K562 (cell line): Measurements from ENCODE around the gene HOXB4. TPM values are rescaled to one million over a fixed set of nuclear protein-coding genes. Genes with fewer than 3 reads are reported as not detected.

Experiments
- CTBP1 ChIP-seq: fragments of 450-650 bp; IDR thresholded peaks from 2 replicates; pipeline ENCODE4 v1.6.1; 2016; ENCODE audit warnings: borderline replicate concordance
- LCOR ChIP-seq: sonication (generic); formaldehyde crosslinking; IDR thresholded peaks from 2 replicates; pipeline ENCODE4 v1.8.0; 2022; ENCODE audit warnings: mild to moderate bottlenecking, missing genetic modification reagents
- MAFK ChIP-seq: IDR thresholded peaks from 2 replicates; pipeline ENCODE4 v1.6.1; 2011; ENCODE audit warnings: low read length, improper control_type of control experiment
- MLX ChIP-seq, 2 experiments: fragments of 450-650 bp in 1 of 2; sonication (generic) in 1 of 2; formaldehyde crosslinking; conservative IDR thresholded peaks; 2 replicates each; pipeline versions ENCODE4 v1.4.0 to v1.8.1; 2020 to 2022; ENCODE audit warnings: mild to moderate bottlenecking in 1 of 2, missing genetic modification reagents in 1 of 2
- NELFE ChIP-seq: IDR thresholded peaks from 2 replicates; pipeline ENCODE4 v1.6.1; 2011; ENCODE audit warnings: mild to moderate bottlenecking; ENCODE audit not compliant: insufficient read depth, insufficient read length
- NFE2L1 ChIP-seq: fragments of 450-650 bp; IDR thresholded peaks from 2 replicates; pipeline ENCODE4 v1.6.1; 2016; ENCODE audit warnings: missing genetic modification characterization, low read depth, mild to moderate bottlenecking, missing compliant biosample characterization, moderate library complexity, borderline replicate concordance
- POLR2A ChIP-seq: fragments of 450-650 bp; conservative IDR thresholded peaks from 2 replicates; pipeline ENCODE4 v1.6.1; 2016
- RBBP5 ChIP-seq: fragments of 200-600 bp; sonication (generic); IDR thresholded peaks from 2 replicates; pipeline ENCODE4 v1.6.1; 2012; ENCODE audit warnings: borderline replicate concordance, mild to moderate bottlenecking, low read length, control low read depth, inconsistent platforms; ENCODE audit not compliant: insufficient read depth, poor library complexity, severe bottlenecking
- SNIP1 ChIP-seq: fragments of 450-650 bp; IDR thresholded peaks from 2 replicates; pipeline ENCODE4 v1.7.1; 2017; ENCODE audit warnings: low read depth, mild to moderate bottlenecking
- TBP ChIP-seq: optimal IDR thresholded peaks from 2 replicates; pipeline ENCODE3; 2011; ENCODE audit warnings: low read depth, low read length, improper control_type of control experiment
- TCF15 ChIP-seq: fragments of 250-450 bp; sonication (Bioruptor Pico); IDR thresholded peaks from 2 replicates; pipeline ENCODE4 v1.8.0; 2022; ENCODE audit warnings: moderate library complexity, mild to moderate bottlenecking, inconsistent platforms
- ZBTB1 ChIP-seq: sonication (generic); formaldehyde crosslinking; IDR thresholded peaks from 2 replicates; pipeline ENCODE4 v1.8.1; 2023; ENCODE audit warnings: missing genetic modification reagents, low read depth, mild to moderate bottlenecking, borderline replicate concordance
- ZNF174 ChIP-seq: fragments of 250-450 bp; sonication (Bioruptor Pico); IDR thresholded peaks from 2 replicates; pipeline ENCODE4 v1.4.0; 2020; ENCODE audit warnings: mild to moderate bottlenecking
- ZNF253 ChIP-seq: fragments of 250-450 bp; sonication (Bioruptor Pico); conservative IDR thresholded peaks from 2 replicates; pipeline ENCODE4 v1.6.1; 2021; ENCODE audit warnings: mild to moderate bottlenecking
- ZNF644 ChIP-seq: fragments of 200-800 bp; sonication (Bioruptor generic); IDR thresholded peaks from 2 replicates; pipeline ENCODE4 v1.6.1; 2016; ENCODE audit warnings: low read depth, missing genetic modification characterization, missing compliant biosample characterization
- polyA plus RNA-seq, 8 experiments: library from polyadenylated mRNA; depleted of rRNA in 4 of 8; stranded (reverse) in 5 of 8; unstranded in 3 of 8; fragments of >200 nt; fragmentation: Nextera tagmentation in 2 of 8; fragmentation: Illumina TruSeq in 1 of 8; extraction: Ambion mirVana in 2 of 8; extraction: Trizol in 1 of 8; gene quantifications; 2 replicates each; pipeline versions ENCODE4 v1.2.1 to v1.2.3, GENCODE V29; 2011 to 2014; ENCODE audit warnings: inconsistent platforms in 1 of 8, missing spikeins in 1 of 8
- total RNA-seq, 7 experiments: library from RNA; depleted of rRNA in 6 of 7; stranded (reverse); fragments of >200 nt in 6 of 7; fragmentation: Illumina TruSeq in 2 of 7; extraction: Trizol in 2 of 7; gene quantifications; 2 replicates each; pipeline versions ENCODE4 v1.2.1 to v1.2.3, GENCODE V29; 2011 to 2021; ENCODE audit warnings: low replicate concordance in 1 of 7
- TF ChIP-seq, protein P1 (sequence below): sonication (generic); formaldehyde crosslinking; IDR thresholded peaks from 2 replicates; pipeline ENCODE4 v1.5.0; 2020; ENCODE audit warnings: missing genetic modification reagents
- TF ChIP-seq, protein P2 (sequence below): fragments of 250-450 bp; sonication (Bioruptor Pico); IDR thresholded peaks from 2 replicates; pipeline ENCODE4 v1.9.0; 2021; ENCODE audit warnings: mild to moderate bottlenecking
- TF ChIP-seq, protein P3 (sequence below), 2 experiments: fragments of 450-650 bp; IDR thresholded peaks; 2 replicates each; pipeline ENCODE4 v1.6.1; 2016
- TF ChIP-seq, protein P4 (sequence below): fragments of 250-450 bp; sonication (Bioruptor Pico); IDR thresholded peaks from 2 replicates; pipeline ENCODE4 v1.4.0; 2020; ENCODE audit warnings: mild to moderate bottlenecking, moderate library complexity, borderline replicate concordance
- TF ChIP-seq, protein P5 (sequence below): fragments of 200-800 bp; sonication (Bioruptor generic); IDR thresholded peaks from 2 replicates; pipeline ENCODE4 v1.6.1; 2017; ENCODE audit warnings: missing genetic modification characterization, missing compliant biosample characterization

HOXB4 gene
- total and polyA plus RNA-seq, 9 of the 15 experiments (the other 6 are each of a cell fraction or from before 2014, with no cell fraction given) = 1.6 to 34.9 (median 14.9) TPM

GRCh38 chr17:48623583-48623982, 45.4 kb upstream of the HOXB4 start (continued):
- TF ChIP-seq, protein P1, sequence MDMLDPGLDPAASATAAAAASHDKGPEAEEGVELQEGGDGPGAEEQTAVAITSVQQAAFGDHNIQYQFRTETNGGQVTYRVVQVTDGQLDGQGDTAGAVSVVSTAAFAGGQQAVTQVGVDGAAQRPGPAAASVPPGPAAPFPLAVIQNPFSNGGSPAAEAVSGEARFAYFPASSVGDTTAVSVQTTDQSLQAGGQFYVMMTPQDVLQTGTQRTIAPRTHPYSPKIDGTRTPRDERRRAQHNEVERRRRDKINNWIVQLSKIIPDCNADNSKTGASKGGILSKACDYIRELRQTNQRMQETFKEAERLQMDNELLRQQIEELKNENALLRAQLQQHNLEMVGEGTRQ (CRISPR knock-in tag) = no peak
- 0 out of 2 replicates have a peak, but pooled peaks have one; percentile 44 for TF ChIP-seq POLR2A
- no peak for TF ChIP-seq ZNF253 (CRISPR knock-in tag)
- TF ChIP-seq MAFK = no peak
- TF ChIP-seq TBP = peak; percentile 30
- TF ChIP-seq, protein P2, sequence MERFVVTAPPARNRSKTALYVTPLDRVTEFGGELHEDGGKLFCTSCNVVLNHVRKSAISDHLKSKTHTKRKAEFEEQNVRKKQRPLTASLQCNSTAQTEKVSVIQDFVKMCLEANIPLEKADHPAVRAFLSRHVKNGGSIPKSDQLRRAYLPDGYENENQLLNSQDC (CRISPR knock-in tag) = no peak
- TF ChIP-seq SNIP1 = no peak
- TF ChIP-seq, protein P3, sequence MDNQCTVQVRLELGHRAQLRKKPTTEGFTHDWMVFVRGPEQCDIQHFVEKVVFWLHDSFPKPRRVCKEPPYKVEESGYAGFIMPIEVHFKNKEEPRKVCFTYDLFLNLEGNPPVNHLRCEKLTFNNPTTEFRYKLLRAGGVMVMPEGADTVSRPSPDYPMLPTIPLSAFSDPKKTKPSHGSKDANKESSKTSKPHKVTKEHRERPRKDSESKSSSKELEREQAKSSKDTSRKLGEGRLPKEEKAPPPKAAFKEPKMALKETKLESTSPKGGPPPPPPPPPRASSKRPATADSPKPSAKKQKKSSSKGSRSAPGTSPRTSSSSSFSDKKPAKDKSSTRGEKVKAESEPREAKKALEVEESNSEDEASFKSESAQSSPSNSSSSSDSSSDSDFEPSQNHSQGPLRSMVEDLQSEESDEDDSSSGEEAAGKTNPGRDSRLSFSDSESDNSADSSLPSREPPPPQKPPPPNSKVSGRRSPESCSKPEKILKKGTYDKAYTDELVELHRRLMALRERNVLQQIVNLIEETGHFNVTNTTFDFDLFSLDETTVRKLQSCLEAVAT (IDR thresholded peaks at IDR 0.05) = peak; percentile 57 to 69; a peak in 1 of 4 replicates
- no peak for TF ChIP-seq NELFE
- no peak for TF ChIP-seq CTBP1
- TF ChIP-seq, protein P4, sequence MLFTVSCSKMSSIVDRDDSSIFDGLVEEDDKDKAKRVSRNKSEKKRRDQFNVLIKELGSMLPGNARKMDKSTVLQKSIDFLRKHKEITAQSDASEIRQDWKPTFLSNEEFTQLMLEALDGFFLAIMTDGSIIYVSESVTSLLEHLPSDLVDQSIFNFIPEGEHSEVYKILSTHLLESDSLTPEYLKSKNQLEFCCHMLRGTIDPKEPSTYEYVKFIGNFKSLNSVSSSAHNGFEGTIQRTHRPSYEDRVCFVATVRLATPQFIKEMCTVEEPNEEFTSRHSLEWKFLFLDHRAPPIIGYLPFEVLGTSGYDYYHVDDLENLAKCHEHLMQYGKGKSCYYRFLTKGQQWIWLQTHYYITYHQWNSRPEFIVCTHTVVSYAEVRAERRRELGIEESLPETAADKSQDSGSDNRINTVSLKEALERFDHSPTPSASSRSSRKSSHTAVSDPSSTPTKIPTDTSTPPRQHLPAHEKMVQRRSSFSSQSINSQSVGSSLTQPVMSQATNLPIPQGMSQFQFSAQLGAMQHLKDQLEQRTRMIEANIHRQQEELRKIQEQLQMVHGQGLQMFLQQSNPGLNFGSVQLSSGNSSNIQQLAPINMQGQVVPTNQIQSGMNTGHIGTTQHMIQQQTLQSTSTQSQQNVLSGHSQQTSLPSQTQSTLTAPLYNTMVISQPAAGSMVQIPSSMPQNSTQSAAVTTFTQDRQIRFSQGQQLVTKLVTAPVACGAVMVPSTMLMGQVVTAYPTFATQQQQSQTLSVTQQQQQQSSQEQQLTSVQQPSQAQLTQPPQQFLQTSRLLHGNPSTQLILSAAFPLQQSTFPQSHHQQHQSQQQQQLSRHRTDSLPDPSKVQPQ (CRISPR knock-in tag) = no peak
- no peak for TF ChIP-seq MLX (CRISPR knock-in tag; conservative IDR thresholded peaks at IDR 0.05)
- no peak for TF ChIP-seq NFE2L1 (tag)
- no peak for TF ChIP-seq TCF15
- no peak for TF ChIP-seq ZNF644 (tag)
- TF ChIP-seq LCOR (CRISPR knock-in tag) = no peak
- TF ChIP-seq ZNF174 (CRISPR knock-in tag) = no peak
- no peak for TF ChIP-seq RBBP5
- TF ChIP-seq ZBTB1 (CRISPR knock-in tag) = no peak
- TF ChIP-seq, protein P5, sequence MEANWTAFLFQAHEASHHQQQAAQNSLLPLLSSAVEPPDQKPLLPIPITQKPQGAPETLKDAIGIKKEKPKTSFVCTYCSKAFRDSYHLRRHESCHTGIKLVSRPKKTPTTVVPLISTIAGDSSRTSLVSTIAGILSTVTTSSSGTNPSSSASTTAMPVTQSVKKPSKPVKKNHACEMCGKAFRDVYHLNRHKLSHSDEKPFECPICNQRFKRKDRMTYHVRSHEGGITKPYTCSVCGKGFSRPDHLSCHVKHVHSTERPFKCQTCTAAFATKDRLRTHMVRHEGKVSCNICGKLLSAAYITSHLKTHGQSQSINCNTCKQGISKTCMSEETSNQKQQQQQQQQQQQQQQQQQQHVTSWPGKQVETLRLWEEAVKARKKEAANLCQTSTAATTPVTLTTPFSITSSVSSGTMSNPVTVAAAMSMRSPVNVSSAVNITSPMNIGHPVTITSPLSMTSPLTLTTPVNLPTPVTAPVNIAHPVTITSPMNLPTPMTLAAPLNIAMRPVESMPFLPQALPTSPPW (CRISPR knock-in tag) = peak; percentile 34; the same call in 1 of the 2 replicates
